Stimulated activated CD8-positive, alpha-beta memory T cell treated with anti-CD3 and anti-CD28 coated beads, Interleukin-4, amount 100 ng/mL, for 4 hours (primary cell): ENCODE data around the gene CLDN16.

Experiments
- DNase-seq, 2 donors: peaks; one replicate each; pipeline ENCODE4 v3.0.0-alpha.2; 2020; ENCODE audit warnings: low read depth in 2 of 2, low spot score in 1 of 2

Gene CLDN16

GRCh38 chr3:190378240-190378891 lies 9.6 kb upstream of the CLDN16 start:
- no peak for DNase-seq

DNA sequence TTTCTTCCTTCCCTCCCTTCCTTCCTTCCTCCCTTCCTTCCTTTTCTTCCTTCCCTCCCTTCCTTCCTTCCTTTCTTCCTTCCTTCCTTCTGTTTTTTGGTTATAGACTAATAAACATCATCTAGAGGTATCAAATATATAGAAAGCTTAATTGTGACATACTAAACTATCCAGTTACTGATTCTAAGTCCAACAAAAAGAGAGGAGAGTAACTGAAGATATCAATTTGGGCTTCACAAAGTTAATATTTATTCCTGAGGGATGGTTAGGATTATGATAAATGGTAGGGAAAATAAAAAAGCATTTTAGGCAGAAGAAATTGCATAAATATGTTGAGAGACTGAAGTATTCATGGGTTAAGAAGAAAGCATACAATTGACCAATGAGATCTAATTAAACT lies 7.8 kb upstream of the CLDN16 start:
- DNase-seq = no peak

GRCh38 chr3:190381441-190381840 lies 6.5 kb upstream of the CLDN16 start:
- no peak for DNase-seq

- DNase-seq = no peak
Observed at GRCh38 chr3:190382082-190382481, 5.9 kb upstream of the CLDN16 start.

GRCh38 chr3:190384309-190384756 lies 3.6 kb upstream of the CLDN16 start:
- no peak for DNase-seq

DNA sequence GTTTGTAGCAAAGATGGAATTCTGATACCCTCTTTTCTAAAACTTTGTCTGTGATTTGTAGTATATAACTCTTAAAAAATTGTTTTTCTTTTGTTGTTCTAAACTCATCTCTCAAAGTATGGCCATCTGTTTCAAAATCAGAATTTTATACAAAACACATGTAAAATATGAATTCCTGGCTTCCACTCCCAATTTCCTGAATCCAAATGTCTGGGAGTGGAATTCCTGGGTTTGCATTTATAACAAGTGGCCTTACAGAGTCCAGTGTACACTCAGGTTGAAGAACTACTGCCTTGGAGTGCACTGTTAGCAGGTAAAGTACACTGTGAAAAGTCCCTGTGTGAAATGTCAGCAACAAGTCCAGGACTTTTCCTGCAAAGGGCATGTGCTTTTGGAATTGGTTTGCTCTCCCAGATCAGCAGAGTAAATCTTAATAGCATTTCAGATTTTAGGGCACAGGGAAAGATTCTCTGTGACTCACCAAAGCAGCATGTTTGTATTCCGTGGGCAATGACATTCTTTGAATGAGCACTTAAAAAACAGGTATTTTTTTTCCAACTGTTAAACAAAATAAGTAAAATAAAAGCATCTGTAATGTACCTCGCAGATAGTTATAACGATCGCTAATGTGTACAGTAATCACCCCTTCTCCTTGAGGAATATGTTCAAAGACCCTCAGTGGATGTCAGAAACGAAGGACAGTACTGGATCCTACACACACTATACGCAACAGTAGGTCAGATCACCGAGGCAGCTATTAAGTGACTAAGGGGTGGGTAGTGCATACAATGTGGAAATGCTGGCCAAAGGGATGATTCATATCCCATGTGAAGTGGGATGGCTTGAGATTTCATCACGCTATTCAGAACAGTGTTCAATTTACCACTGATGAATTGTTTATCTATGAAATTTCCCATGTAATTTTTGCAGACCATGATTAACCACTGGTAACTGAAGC lies 2.0 kb upstream of the CLDN16 start:
- DNase-seq = no peak

GRCh38 chr3:190388703-190389102 lies 740 bp downstream of the CLDN16 start:
- no peak for DNase-seq

GRCh38 chr3:190396001-190396400 lies 8.0 kb downstream of the CLDN16 start:
- DNase-seq = no peak

GRCh38 chr3:190397889-190398288 lies 9.9 kb downstream of the CLDN16 start:
- no peak for DNase-seq

GRCh38 chr3:190399677-190400076 lies 11.7 kb downstream of the CLDN16 start:
- DNase-seq = no peak

GRCh38 chr3:190401963-190402362 lies 14.0 kb downstream of the CLDN16 start:
- DNase-seq = no peak

GRCh38 chr3:190404715-190405114 lies 16.8 kb downstream of the CLDN16 start:
- DNase-seq = no peak

DNA sequence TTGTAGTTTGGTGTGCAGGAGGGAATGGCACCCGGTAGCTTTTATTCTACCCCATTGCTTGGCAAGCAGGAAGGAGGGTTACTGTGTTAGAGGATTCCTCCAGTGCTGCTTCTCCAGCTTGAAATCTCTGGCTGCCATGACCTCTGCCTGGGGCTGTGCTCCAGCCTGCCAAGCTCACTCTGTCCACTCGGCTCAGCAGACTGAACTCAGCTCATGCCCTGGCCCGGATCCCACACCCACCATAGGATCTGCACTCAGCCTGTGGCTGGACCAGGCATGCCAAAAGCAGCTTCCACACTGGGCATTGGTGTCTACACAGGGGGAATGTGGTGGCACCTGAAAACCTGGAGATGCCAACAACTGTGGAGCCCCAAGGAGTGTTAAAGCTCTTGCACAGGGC lies 26.3 kb downstream of the CLDN16 start:
- DNase-seq = no peak

DNA sequence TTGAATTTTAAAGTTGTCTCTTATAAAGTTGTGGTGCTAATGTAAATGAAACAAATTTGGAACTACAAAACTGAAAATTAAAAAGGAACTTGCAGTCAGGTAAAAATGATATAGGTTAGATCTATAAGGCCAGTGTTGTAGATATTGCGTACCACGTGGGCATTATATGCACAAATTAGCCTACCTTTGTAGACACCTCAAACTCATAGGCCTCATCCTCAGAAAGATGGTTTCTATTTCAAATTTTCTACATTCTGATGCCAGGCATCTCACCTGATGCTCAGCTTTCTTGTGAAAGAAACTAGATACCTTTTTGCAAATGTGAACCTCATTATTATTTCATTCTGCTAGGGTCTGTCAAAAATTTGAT lies 36.1 kb downstream of the CLDN16 start:
- DNase-seq = no peak

GRCh38 chr3:190424478-190425439 lies 36.8 kb downstream of the CLDN16 start:
- no peak for DNase-seq

GRCh38 chr3:190425833-190426232 lies 37.9 kb downstream of the CLDN16 start:
- no peak for DNase-seq

- no peak for DNase-seq
Observed at GRCh38 chr3:190426806-190427507, 39.0 kb downstream of the CLDN16 start.

DNA sequence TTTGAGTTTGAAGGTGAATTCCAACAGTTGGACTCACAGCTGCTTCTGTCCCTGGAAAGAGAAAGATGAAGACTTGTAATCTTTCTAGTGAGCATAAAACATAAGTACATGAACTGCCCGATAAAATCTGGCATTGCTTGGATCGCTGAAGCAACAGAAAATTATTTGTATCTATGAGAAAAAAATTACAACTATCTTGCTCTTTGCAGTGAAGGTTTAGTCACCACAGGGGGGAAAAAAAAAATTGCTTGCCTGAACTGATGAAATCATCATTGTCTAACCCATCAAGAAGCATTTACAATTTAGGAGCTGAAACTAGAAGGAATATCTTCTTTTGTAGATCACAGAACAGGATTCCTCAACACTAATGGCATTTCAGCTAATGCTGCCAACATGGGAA lies 41.7 kb downstream of the CLDN16 start:
- DNase-seq = no peak

- DNase-seq = no peak
Observed at GRCh38 chr3:190430906-190431305, 42.9 kb downstream of the CLDN16 start.

DNA sequence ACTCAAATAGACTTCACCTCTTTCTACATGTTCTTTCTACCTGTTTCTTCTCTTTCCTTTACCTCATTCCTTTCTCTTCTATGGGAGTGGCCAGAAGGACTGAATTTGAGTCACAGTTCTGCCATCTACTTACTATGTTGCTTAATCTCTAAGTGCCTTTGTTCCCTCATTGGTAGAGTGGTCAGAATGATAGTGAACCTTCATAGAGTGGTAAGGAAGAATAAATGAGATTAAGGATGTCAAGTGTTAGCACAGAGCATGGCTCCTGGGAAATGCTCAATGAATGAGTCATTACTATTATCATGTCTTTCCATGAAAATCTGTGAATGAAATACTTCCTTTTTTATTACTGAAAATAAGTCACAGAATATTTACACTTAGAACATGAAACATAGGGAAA lies 44.3 kb downstream of the CLDN16 start:
- no peak for DNase-seq

DNA sequence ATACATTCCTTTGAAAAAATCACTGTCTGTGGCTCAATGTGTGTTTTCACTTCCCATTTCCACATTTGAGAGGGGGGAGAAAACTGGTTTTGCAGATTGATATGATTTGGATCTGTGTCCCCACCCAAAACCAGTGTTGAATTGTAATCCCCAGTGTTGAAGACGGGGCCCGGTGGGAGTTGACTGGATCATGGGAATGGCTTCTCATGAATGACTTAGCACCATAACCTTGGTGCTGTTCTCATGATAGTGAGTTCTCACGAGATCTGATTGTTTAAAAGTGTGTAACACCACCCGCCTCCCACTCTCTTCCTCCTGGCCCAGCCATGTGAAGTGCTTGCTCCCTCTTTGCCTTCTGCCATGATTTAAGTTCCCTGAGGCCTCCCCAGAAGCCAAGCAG lies 45.7 kb downstream of the CLDN16 start:
- DNase-seq = no peak
